ENCODE measurements around the gene ALDH18A1.

Gene ALDH18A1

GRCh38 chr10:95574649-95575365 lies 81.7 kb downstream of the ALDH18A1 start:
- no peak for DNase-seq

- no peak for DNase-seq
These were observed 82.4 kb downstream of the ALDH18A1 start for GRCh38 chr10:95573964-95574604.

- no peak for DNase-seq
These were observed 83.0 kb downstream of the ALDH18A1 start for GRCh38 chr10:95573527-95573926.

GRCh38 chr10:95572131-95572820 lies 84.2 kb downstream of the ALDH18A1 start:
- no peak for DNase-seq

- DNase-seq = no peak
These were observed 85.1 kb downstream of the ALDH18A1 start for GRCh38 chr10:95571390-95571789.

- DNase-seq = no peak
These were observed 87.1 kb downstream of the ALDH18A1 start for GRCh38 chr10:95569368-95569767.

- no peak for DNase-seq
These were observed 88.4 kb downstream of the ALDH18A1 start for GRCh38 chr10:95567903-95568630.

- no peak for DNase-seq
These were observed 90.4 kb downstream of the ALDH18A1 start for GRCh38 chr10:95566136-95566535.

GRCh38 chr10:95565336-95565735 lies 91.2 kb downstream of the ALDH18A1 start:
- DNase-seq = no peak

- no peak for DNase-seq
These were observed 92.2 kb downstream of the ALDH18A1 start for GRCh38 chr10:95564291-95564690.

- DNase-seq = no peak
These were observed 94.1 kb downstream of the ALDH18A1 start for GRCh38 chr10:95562341-95562965.

GRCh38 chr10:95561864-95562177 lies 94.7 kb downstream of the ALDH18A1 start:
- DNase-seq = no peak

- DNase-seq = peak; percentile 98
These were observed 95.2 kb downstream of the ALDH18A1 start, which contains the start of gene SORBS1 for GRCh38 chr10:95561177-95561863. SORBS1 (minus strand) TSS chr10:95561371; CDS start chr10:95441135, 120,236 bp downstream.

- peak; percentile 54 for DNase-seq
These were observed 96.0 kb downstream of the ALDH18A1 start for GRCh38 chr10:95560278-95561176.

- peak; percentile 28 for DNase-seq
These were observed 96.6 kb downstream of the ALDH18A1 start for GRCh38 chr10:95559896-95560277.

- DNase-seq = peak; percentile 46
These were observed 97.0 kb downstream of the ALDH18A1 start for GRCh38 chr10:95559471-95559870.

- DNase-seq = no peak
These were observed 97.8 kb downstream of the ALDH18A1 start for GRCh38 chr10:95558593-95559320.

- no peak for DNase-seq
These were observed 99.3 kb downstream of the ALDH18A1 start for GRCh38 chr10:95556994-95557767.
